Gastroesophageal sphincter (tissue), 4 donors: ENCODE measurements around the gene SAMD4B. TPM values are rescaled to one million over a fixed set of nuclear protein-coding genes. Genes with fewer than 3 reads are reported as not detected.

Source experiments
- ATAC-seq: fragments of 150-250 bp; one replicate; pipeline ENCODE4 v1.9.1; 2016; ENCODE audit warnings: mild to moderate bottlenecking, moderate library complexity
- H3K27ac ChIP-seq, 4 donors: fragments of 200-600 bp; sonication (generic) in 3 of 4; 1 replicate in 3 of 4; 2 replicates in 1 of 4; pipeline ENCODE4 v1.5.1; 2016 to 2019
- H3K27me3 ChIP-seq: fragments of 200-600 bp; sonication (generic); one replicate; pipeline ENCODE4 v1.5.1; 2019
- H3K36me3 ChIP-seq, 2 donors: fragments of 200-600 bp; sonication (generic); one replicate each; pipeline ENCODE4 v1.5.1; 2019; ENCODE audit warnings: control low read depth in 1 of 2
- H3K4me1 ChIP-seq, 3 donors: fragments of 200-600 bp; sonication (generic); 1 replicate in 2 of 3; 2 replicates in 1 of 3; pipeline ENCODE4 v1.5.1; 2016 to 2019; ENCODE audit warnings: control low read depth in 2 of 3
- H3K4me3 ChIP-seq, 2 donors: fragments of 200-600 bp; sonication (generic); one replicate each; pipeline ENCODE4 v1.5.1; 2019; ENCODE audit warnings: mild to moderate bottlenecking in 1 of 2, moderate library complexity in 1 of 2
- H3K9me3 ChIP-seq, 3 donors: fragments of 200-600 bp; sonication (generic); one replicate each; pipeline ENCODE4 v1.5.1; 2017 to 2019; ENCODE audit warnings: control low read depth in 2 of 3
- CTCF ChIP-seq, 4 experiments: fragments of 200-600 bp in 2 of 4; fragments of 450-650 bp in 2 of 4; sonication (generic) in 1 of 4; IDR thresholded peaks; one replicate each; pipeline ENCODE4 v1.5.1; 2017 to 2019; ENCODE audit warnings: antibody characterized with exemption in 4 of 4, mild to moderate bottlenecking in 2 of 4, moderate library complexity in 2 of 4
- EP300 ChIP-seq: sonication (generic); formaldehyde crosslinking; IDR thresholded peaks from one replicate; pipeline ENCODE4 v1.6.1; 2017; ENCODE audit warnings: antibody characterized with exemption, mild to moderate bottlenecking
- POLR2A ChIP-seq, 2 donors: fragments of 450-650 bp; IDR thresholded peaks; one replicate each; pipeline ENCODE4 v1.6.1; 2017; ENCODE audit warnings: antibody characterized with exemption in 2 of 2, mild to moderate bottlenecking in 2 of 2, moderate library complexity in 1 of 2
- POLR2AphosphoS5 ChIP-seq: sonication (generic); formaldehyde crosslinking; IDR thresholded peaks from one replicate; pipeline ENCODE4 v1.6.1; 2017; ENCODE audit warnings: antibody characterized with exemption
- WGBS, 2 donors: methylation state at CpG; one replicate each; pipeline ENCODE4 v1.1.5; 2018; ENCODE audit warnings: low coverage in 1 of 2; 5-methylcytosine and 5-hydroxymethylcytosine counted together
- total RNA-seq, 4 donors: library from RNA; depleted of rRNA; stranded (reverse); fragments of >200 nt; gene quantifications; one replicate each; pipeline ENCODE4 v1.1.0, GENCODE V29; 2016

SAMD4B gene
- total RNA-seq, 4 donors from 2014 or later = 68.2 to 121 (median 92.8) TPM

- H3K36me3 ChIP-seq = peaks cover under 1 to 31% of the 10 kb centered on the region in 2 donors
- H3K4me3 ChIP-seq = peak overlapping the region; percentile 85 to 90
- 0 to 1% methylated on average over 10 to 22 of the region's 54 CpGs for whole genome bisulfite sequencing, 2 donors
- peak overlapping the region; percentile 96 to 100 (median 99) for H3K27ac ChIP-seq
- H3K4me1 ChIP-seq = peaks cover 0 to 64% (median 24%) of the 10 kb centered on the region in 3 donors
- ATAC-seq = no peak
- TF ChIP-seq POLR2AphosphoS5 (peak; percentile 51), CTCF (IDR thresholded peaks at IDR 0.05) (no peak)
- H3K9me3 ChIP-seq = no peaks in the 10 kb centered on the region
- no peaks in the 10 kb centered on the region for H3K27me3 ChIP-seq
Measured at GRCh38 chr19:39413272-39413910, 71.2 kb downstream of the SAMD4B start.

GRCh38 chr19:39413911-39414608 lies 71.8 kb downstream of the SAMD4B start:
- peak overlapping the region; percentile 85 to 90 for H3K4me3 ChIP-seq
- WGBS, 2 donors = 67 to 86% methylated on average over 1 of the region's 18 CpGs
- H3K36me3 ChIP-seq = peaks cover 0 to 31% of the 10 kb centered on the region in 2 donors
- H3K27me3 ChIP-seq = no peaks in the 10 kb centered on the region
- no peak for ATAC-seq
- TF ChIP-seq CTCF (IDR thresholded peaks at IDR 0.05) = no peak
- TF ChIP-seq POLR2AphosphoS5 = no peak
- no peak for TF ChIP-seq POLR2A (IDR thresholded peaks at IDR 0.05)
- TF ChIP-seq EP300 = no peak
- H3K4me1 ChIP-seq = peaks cover 0 to 64% (median 24%) of the 10 kb centered on the region in 3 donors
- peak overlapping the region; percentile 96 to 100 (median 99) for H3K27ac ChIP-seq
- no peaks in the 10 kb centered on the region for H3K9me3 ChIP-seq

GRCh38 chr19:39415111-39416046 lies 73.2 kb downstream of the SAMD4B start:
- WGBS, 2 donors = 36 to 38% methylated on average over 10 of the region's 35 CpGs
- peaks cover 0 to 57% (median 24%) of the 10 kb centered on the region in 3 donors for H3K4me1 ChIP-seq
- no peaks in the 10 kb centered on the region for H3K9me3 ChIP-seq
- TF ChIP-seq CTCF (IDR thresholded peaks at IDR 0.05) = no peak
- no peak for TF ChIP-seq EP300
- TF ChIP-seq POLR2A (IDR thresholded peaks at IDR 0.05) = no peak
- TF ChIP-seq POLR2AphosphoS5 = no peak
- H3K36me3 ChIP-seq = peaks cover 0 to 44% of the 10 kb centered on the region in 2 donors
- peak overlapping the region in 3 of 4 donors; percentile 99 to 100 (median 99) for H3K27ac ChIP-seq
- no peak for ATAC-seq
- H3K4me3 ChIP-seq = peak overlapping the region in 1 of 2 donors; percentile 90
- H3K27me3 ChIP-seq = no peaks in the 10 kb centered on the region

GRCh38 chr19:39416152-39417120 lies 74.2 kb downstream of the SAMD4B start:
- ATAC-seq = no peak
- no peaks in the 10 kb centered on the region for H3K9me3 ChIP-seq
- peaks cover 0 to 47% (median 19%) of the 10 kb centered on the region in 3 donors for H3K4me1 ChIP-seq
- peaks cover 0 to 55% of the 10 kb centered on the region in 2 donors for H3K36me3 ChIP-seq
- 37 to 82% methylated on average over 2 to 5 of the region's 27 CpGs for WGBS, 2 donors
- TF ChIP-seq POLR2AphosphoS5 = no peak
- no peak for TF ChIP-seq CTCF (IDR thresholded peaks at IDR 0.05)
- no peak for TF ChIP-seq EP300
- no peak for TF ChIP-seq POLR2A (IDR thresholded peaks at IDR 0.05)
- no peaks in the 10 kb centered on the region for H3K27me3 ChIP-seq
- H3K27ac ChIP-seq = peak overlapping the region in 3 of 4 donors; percentile 99 to 100 (median 99)
- peak overlapping the region in 1 of 2 donors; percentile 90 for H3K4me3 ChIP-seq
